Keratinocyte (primary cell): ENCODE results near the gene KIAA1217. TPM values are rescaled to one million over a fixed set of nuclear protein-coding genes. Genes with fewer than 3 reads are reported as not detected.

Source experiments
- DNase-seq: peaks from one replicate; pipeline ENCODE4 v3.0.0-alpha.2; 2011; ENCODE audit warnings: low read depth, missing footprints, low spot score
- FAIRE-seq: peaks from 2 replicates; lab custom pipeline; 2011; peaks lifted over from hg19 to GRCh38; lab: Jason Lieb, UNC
- H2AFZ ChIP-seq: 2 replicates; pipeline ENCODE4 v1.6.0; 2012; ENCODE audit warnings: low read length, control low read depth, inconsistent platforms; ENCODE audit not compliant: control insufficient read depth
- H3K27ac ChIP-seq: 2 replicates; pipeline ENCODE4 v1.5.1; 2011; ENCODE audit warnings: low read length; ENCODE audit not compliant: control insufficient read depth, insufficient read depth
- H3K27me3 ChIP-seq: 3 replicates; pipeline ENCODE4 v1.6.0; 2011; ENCODE audit warnings: low read length; ENCODE audit not compliant: control insufficient read depth, insufficient read depth; ENCODE audit errors: extremely low read depth
- H3K36me3 ChIP-seq, 2 experiments: 2 replicates in 1 of 2; 3 replicates in 1 of 2; pipeline ENCODE4 v1.5.1; 2011; ENCODE audit warnings: low read length in 2 of 2, mild to moderate bottlenecking in 1 of 2; ENCODE audit not compliant: control insufficient read depth in 2 of 2, insufficient read depth in 2 of 2; ENCODE audit errors: extremely low read depth in 1 of 2
- H3K4me1 ChIP-seq: 3 replicates; pipeline ENCODE4 v1.5.1; 2011; ENCODE audit warnings: low read length; ENCODE audit not compliant: control insufficient read depth, insufficient read depth; ENCODE audit errors: extremely low read depth
- H3K4me2 ChIP-seq: 3 replicates; pipeline ENCODE4 v1.6.0; 2011; ENCODE audit warnings: low read depth, low read length; ENCODE audit not compliant: control insufficient read depth, insufficient read depth; ENCODE audit errors: extremely low read depth
- H3K4me3 ChIP-seq, 3 experiments: fragments of 200-600 bp in 1 of 3; sonication (generic) in 1 of 3; 2 replicates in 2 of 3; 3 replicates in 1 of 3; pipeline ENCODE4 v1.5.1; 2011 to 2016; ENCODE audit warnings: low read length in 3 of 3, mild to moderate bottlenecking in 3 of 3, control low read depth in 2 of 3, inconsistent platforms in 1 of 3, low read depth in 1 of 3, mixed read lengths in 1 of 3, mixed run types in 1 of 3, moderate library complexity in 1 of 3; ENCODE audit not compliant: control insufficient read depth in 2 of 3, insufficient read depth in 2 of 3; ENCODE audit errors: extremely low read depth in 1 of 3
- H3K79me2 ChIP-seq: 2 replicates; pipeline ENCODE4 v1.6.0; 2012; ENCODE audit warnings: low read length; ENCODE audit not compliant: control insufficient read depth, insufficient read depth
- H3K9ac ChIP-seq: 3 replicates; pipeline ENCODE4 v1.6.0; 2011; ENCODE audit warnings: low read length; ENCODE audit not compliant: control insufficient read depth, insufficient read depth; ENCODE audit errors: extremely low read depth
- H3K9me1 ChIP-seq: 3 replicates; pipeline ENCODE4 v1.6.0; 2011; ENCODE audit warnings: low read length; ENCODE audit not compliant: control insufficient read depth, insufficient read depth; ENCODE audit errors: extremely low read depth
- H3K9me3 ChIP-seq: 2 replicates; pipeline ENCODE4 v1.5.1; 2012; ENCODE audit warnings: low read depth, low read length; ENCODE audit not compliant: control insufficient read depth
- H4K20me1 ChIP-seq: 3 replicates; pipeline ENCODE4 v1.6.0; 2011; ENCODE audit warnings: low read length; ENCODE audit not compliant: control insufficient read depth, insufficient read depth; ENCODE audit errors: extremely low read depth
- EZH2 ChIP-seq: IDR thresholded peaks from one replicate; pipeline ENCODE4 v1.6.1; 2012; ENCODE audit warnings: inconsistent platforms, mild to moderate bottlenecking, low read length, moderate library complexity
- dilution Hi-C: fragments of 300-500 bp; cut with MboI; formaldehyde crosslinking; loops from one replicate; pipeline ENCODE4 v1.7.0; 2020; ENCODE audit warnings: low sequenced_read_pairs; ENCODE audit not compliant: extremely low pct_ligation_motif_present
- polyA plus RNA-seq, 5 experiments: library from polyadenylated mRNA; depleted of rRNA in 3 of 5; stranded (reverse) in 3 of 5; stranded (forward) in 1 of 5; unstranded in 1 of 5; fragments of >200 nt; gene quantifications; 1 replicate in 1 of 5; 2 replicates in 3 of 5; 3 replicates in 1 of 5; pipeline versions ENCODE4 v1.2.1 to v1.2.3, GENCODE V29; 2011 to 2012; ENCODE audit warnings: missing spikeins in 2 of 5, low read depth in 1 of 5, low replicate concordance in 1 of 5
- TF ChIP-seq, protein P1 (sequence below), 3 experiments: IDR thresholded peaks in 1 of 3; conservative IDR thresholded peaks in 1 of 3; optimal IDR thresholded peaks in 1 of 3; 2 replicates in 2 of 3; 3 replicates in 1 of 3; pipeline versions ENCODE3 to v1.5.1; 2011; ENCODE audit warnings: low read length in 3 of 3, mild to moderate bottlenecking in 3 of 3, moderate library complexity in 2 of 3, control low read depth in 1 of 3, inconsistent platforms in 1 of 3; ENCODE audit not compliant: insufficient read depth in 2 of 3; ENCODE audit errors: extremely low read depth in 1 of 3

The KIAA1217 gene
- polyA plus RNA-seq, 1 donor (not counting 4 experiments of a cell fraction or from before 2014, with no cell fraction given): 10.4 TPM

DNA sequence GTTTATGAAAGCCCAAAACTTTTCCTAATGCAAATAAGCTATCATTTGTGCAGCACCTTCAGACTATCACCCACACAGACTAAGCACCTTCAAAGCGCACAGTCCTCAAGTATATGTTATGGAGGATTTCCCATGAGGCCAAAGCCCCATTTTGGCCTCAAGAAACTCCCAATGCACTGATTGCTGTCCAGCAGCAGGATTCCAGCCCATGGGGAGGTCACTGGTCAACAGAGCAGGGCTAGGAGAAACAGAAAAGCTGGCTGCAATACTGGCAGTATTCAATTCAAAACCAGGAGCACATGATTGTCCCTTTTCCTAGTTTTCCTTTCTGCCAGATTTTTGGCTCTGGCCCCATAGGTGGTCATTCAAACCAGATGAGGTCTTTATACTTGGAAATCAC is 24.5 kb upstream of the KIAA1217 start:
- no peak for TF ChIP-seq EZH2
- TF ChIP-seq, protein P1, sequence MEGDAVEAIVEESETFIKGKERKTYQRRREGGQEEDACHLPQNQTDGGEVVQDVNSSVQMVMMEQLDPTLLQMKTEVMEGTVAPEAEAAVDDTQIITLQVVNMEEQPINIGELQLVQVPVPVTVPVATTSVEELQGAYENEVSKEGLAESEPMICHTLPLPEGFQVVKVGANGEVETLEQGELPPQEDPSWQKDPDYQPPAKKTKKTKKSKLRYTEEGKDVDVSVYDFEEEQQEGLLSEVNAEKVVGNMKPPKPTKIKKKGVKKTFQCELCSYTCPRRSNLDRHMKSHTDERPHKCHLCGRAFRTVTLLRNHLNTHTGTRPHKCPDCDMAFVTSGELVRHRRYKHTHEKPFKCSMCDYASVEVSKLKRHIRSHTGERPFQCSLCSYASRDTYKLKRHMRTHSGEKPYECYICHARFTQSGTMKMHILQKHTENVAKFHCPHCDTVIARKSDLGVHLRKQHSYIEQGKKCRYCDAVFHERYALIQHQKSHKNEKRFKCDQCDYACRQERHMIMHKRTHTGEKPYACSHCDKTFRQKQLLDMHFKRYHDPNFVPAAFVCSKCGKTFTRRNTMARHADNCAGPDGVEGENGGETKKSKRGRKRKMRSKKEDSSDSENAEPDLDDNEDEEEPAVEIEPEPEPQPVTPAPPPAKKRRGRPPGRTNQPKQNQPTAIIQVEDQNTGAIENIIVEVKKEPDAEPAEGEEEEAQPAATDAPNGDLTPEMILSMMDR (optimal IDR thresholded peaks at IDR 0.05 in 1 of 3, IDR thresholded peaks at IDR 0.05 in 1 of 3, conservative IDR thresholded peaks at IDR 0.05 in 1 of 3; ENCODE audit: extremely low read depth in 1 of 3, insufficient read depth in 2 of 3, low read length in 3 of 3): no peak
- dilution Hi-C loops: no loop called here
- no peaks in the 10 kb centered on the region for H4K20me1 ChIP-seq
- no peak for DNase-seq
- no peak overlapping the region for H3K4me3 ChIP-seq
- no peaks in the 10 kb centered on the region for H3K36me3 ChIP-seq
- no peak overlapping the region for H3K9ac ChIP-seq
- no peaks in the 10 kb centered on the region for H3K79me2 ChIP-seq
- H3K9me3 ChIP-seq: no peaks in the 10 kb centered on the region
- FAIRE-seq: no peak
- H3K9me1 ChIP-seq: no peaks in the 10 kb centered on the region
- no peak overlapping the region for H2AFZ ChIP-seq
- no peaks in the 10 kb centered on the region for H3K4me1 ChIP-seq
- no peak overlapping the region for H3K27ac ChIP-seq
- peaks cover 4% of the 10 kb centered on the region for H3K27me3 ChIP-seq
- no peak overlapping the region for H3K4me2 ChIP-seq

DNA sequence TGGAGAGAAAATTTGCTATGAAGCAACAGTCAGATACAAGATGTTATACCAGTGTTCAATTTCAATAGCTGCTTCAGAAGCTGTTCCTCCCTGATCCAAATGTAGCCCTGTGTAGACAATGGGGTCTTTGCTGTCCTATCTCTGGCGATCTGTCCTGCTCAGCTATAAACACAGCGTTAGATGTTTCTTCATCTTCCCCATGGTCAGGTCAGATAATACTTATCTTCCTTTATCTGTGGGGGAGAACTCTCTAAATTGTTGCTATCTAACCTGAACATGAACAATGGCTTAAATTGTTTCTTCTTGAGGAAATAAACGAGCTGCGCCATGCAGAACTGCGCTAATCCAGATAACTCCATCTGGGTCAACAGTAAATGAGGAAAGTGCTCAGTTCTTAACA is 15.6 kb upstream of the KIAA1217 start:
- no peak overlapping the region for H3K9ac ChIP-seq
- H4K20me1 ChIP-seq: no peaks in the 10 kb centered on the region
- no peaks in the 10 kb centered on the region for H3K79me2 ChIP-seq
- no peaks in the 10 kb centered on the region for H3K4me1 ChIP-seq
- no peak overlapping the region for H3K27ac ChIP-seq
- H3K4me3 ChIP-seq: no peak overlapping the region
- H3K27me3 ChIP-seq: no peaks in the 10 kb centered on the region
- H3K4me2 ChIP-seq: no peak overlapping the region
- TF ChIP-seq, protein P1 (optimal IDR thresholded peaks at IDR 0.05 in 1 of 3, IDR thresholded peaks at IDR 0.05 in 1 of 3, conservative IDR thresholded peaks at IDR 0.05 in 1 of 3; ENCODE audit: extremely low read depth in 1 of 3, insufficient read depth in 2 of 3, low read length in 3 of 3): no peak
- no peak for TF ChIP-seq EZH2
- DNase-seq (no peak), FAIRE-seq (no peak)
- H3K9me1 ChIP-seq: no peaks in the 10 kb centered on the region
- dilution Hi-C loops: no loop called here
- no peak overlapping the region for H2AFZ ChIP-seq
- no peaks in the 10 kb centered on the region for H3K9me3 ChIP-seq
- H3K36me3 ChIP-seq: no peaks in the 10 kb centered on the region
